Measurements from ENCODE around the gene F11R. TPM values are rescaled to one million over a fixed set of nuclear protein-coding genes. Genes with fewer than 3 reads are reported as not detected.
A peak's percentile ranks its signal among the peaks of the same experiment; 100 is the strongest.

The F11R gene
- total RNA-seq, 2 donors from 2014 or later = 134 to 179 TPM

- no peaks in the 10 kb centered on the region for H3K4me1 ChIP-seq
- no peak overlapping the region for H3K9ac ChIP-seq (ENCODE audit: low read depth in 2 of 2, low read length in 2 of 2)
- no peaks in the 10 kb centered on the region for H3K9me3 ChIP-seq
- intact Hi-C loops (cut with DNase I) = no loop called here
- DNase-seq = no peak
- no peak for TF ChIP-seq CTCF (IDR thresholded peaks at IDR 0.05)
- H3K36me3 ChIP-seq = no peaks in the 10 kb centered on the region
- H3K27ac ChIP-seq = no peak overlapping the region
- H3K27me3 ChIP-seq = no peaks in the 10 kb centered on the region
- H3K4me3 ChIP-seq = no peak overlapping the region
Measured at GRCh38 chr1:160963521-160963920, 57.4 kb downstream of the F11R start.

GRCh38 chr1:160961419-160961818, 59.5 kb downstream of the F11R start:
- intact Hi-C loops (cut with DNase I) = no loop called here
- no peaks in the 10 kb centered on the region for H3K36me3 ChIP-seq
- H3K9me3 ChIP-seq = no peaks in the 10 kb centered on the region
- TF ChIP-seq CTCF (IDR thresholded peaks at IDR 0.05) = no peak
- no peak for DNase-seq
- H3K4me3 ChIP-seq = no peak overlapping the region
- no peak overlapping the region for H3K27ac ChIP-seq
- H3K4me1 ChIP-seq = no peaks in the 10 kb centered on the region
- H3K9ac ChIP-seq (ENCODE audit: low read depth in 2 of 2, low read length in 2 of 2) = no peak overlapping the region
- no peaks in the 10 kb centered on the region for H3K27me3 ChIP-seq

- Histone ChIP-seq H3K4me1 (no peaks in the 10 kb centered on the region), H3K9me3 (no peaks in the 10 kb centered on the region), H3K4me3 (no peak overlapping the region), H3K27me3 (no peaks in the 10 kb centered on the region), H3K27ac (no peak overlapping the region), H3K36me3 (no peaks in the 10 kb centered on the region), H3K9ac (ENCODE audit: low read depth in 2 of 2, low read length in 2 of 2) (no peak overlapping the region)
- intact Hi-C loops (cut with DNase I) = no loop called here
- TF ChIP-seq CTCF (IDR thresholded peaks at IDR 0.05) = no peak
- no peak for DNase-seq
Measured at GRCh38 chr1:160956966-160957365, 64.0 kb downstream of the F11R start.

GRCh38 chr1:160954158-160955104, 66.5 kb downstream of the F11R start, which contains the start of gene ITLN2:
TSS of gene ITLN2 (minus strand) at chr1:160954809. CDS start at chr1:160954741, 68 bp downstream.
- TF ChIP-seq CTCF (IDR thresholded peaks at IDR 0.05) = peak; percentile 55
- H3K27ac ChIP-seq = no peak within 1 kb of the TSS
- DNase-seq = peak; percentile 30
- H3K9me3 ChIP-seq = no peaks in the 10 kb centered on the region
- H3K27me3 ChIP-seq = no peaks in the 10 kb centered on the region
- no peak within 1 kb of the TSS for H3K4me3 ChIP-seq
- intact Hi-C loops (cut with DNase I) = no loop called here
- no peaks in the 10 kb centered on the region for H3K4me1 ChIP-seq
- H3K36me3 ChIP-seq = no peaks in the 10 kb centered on the region
- H3K9ac ChIP-seq (ENCODE audit: low read depth in 2 of 2, low read length in 2 of 2) = no peak within 1 kb of the TSS

GRCh38 chr1:160953030-160953429, 67.9 kb downstream of the F11R start:
- intact Hi-C loops (cut with DNase I) = no loop called here
- H3K36me3 ChIP-seq = no peaks in the 10 kb centered on the region

More at GRCh38 chr1:160953030-160953429, 67.9 kb downstream of the F11R start:
- H3K4me1 ChIP-seq = no peaks in the 10 kb centered on the region
- no peak overlapping the region for H3K27ac ChIP-seq
- H3K4me3 ChIP-seq = no peak overlapping the region
- TF ChIP-seq CTCF (IDR thresholded peaks at IDR 0.05) = no peak
- H3K9me3 ChIP-seq = no peaks in the 10 kb centered on the region
- H3K9ac ChIP-seq (ENCODE audit: low read depth in 2 of 2, low read length in 2 of 2) = no peak overlapping the region
- no peaks in the 10 kb centered on the region for H3K27me3 ChIP-seq
- DNase-seq = no peak

Data from colonic mucosa (tissue), 4 donors.